GM10266 (cell line): ENCODE results near the gene UCP3.

Source experiments
- DNase-seq: peaks from one replicate; pipeline ENCODE4 v3.0.0; 2012; ENCODE audit errors: extremely low spot score
- TF ChIP-seq, protein P1 (sequence below): IDR thresholded peaks from 2 replicates; pipeline ENCODE4 v1.5.1; 2012; ENCODE audit warnings: mild to moderate bottlenecking, low read depth; ENCODE audit not compliant: control insufficient read depth, insufficient read depth; ENCODE audit errors: missing control alignments

UCP3 gene, protein sequence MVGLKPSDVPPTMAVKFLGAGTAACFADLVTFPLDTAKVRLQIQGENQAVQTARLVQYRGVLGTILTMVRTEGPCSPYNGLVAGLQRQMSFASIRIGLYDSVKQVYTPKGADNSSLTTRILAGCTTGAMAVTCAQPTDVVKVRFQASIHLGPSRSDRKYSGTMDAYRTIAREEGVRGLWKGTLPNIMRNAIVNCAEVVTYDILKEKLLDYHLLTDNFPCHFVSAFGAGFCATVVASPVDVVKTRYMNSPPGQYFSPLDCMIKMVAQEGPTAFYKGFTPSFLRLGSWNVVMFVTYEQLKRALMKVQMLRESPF

DNA sequence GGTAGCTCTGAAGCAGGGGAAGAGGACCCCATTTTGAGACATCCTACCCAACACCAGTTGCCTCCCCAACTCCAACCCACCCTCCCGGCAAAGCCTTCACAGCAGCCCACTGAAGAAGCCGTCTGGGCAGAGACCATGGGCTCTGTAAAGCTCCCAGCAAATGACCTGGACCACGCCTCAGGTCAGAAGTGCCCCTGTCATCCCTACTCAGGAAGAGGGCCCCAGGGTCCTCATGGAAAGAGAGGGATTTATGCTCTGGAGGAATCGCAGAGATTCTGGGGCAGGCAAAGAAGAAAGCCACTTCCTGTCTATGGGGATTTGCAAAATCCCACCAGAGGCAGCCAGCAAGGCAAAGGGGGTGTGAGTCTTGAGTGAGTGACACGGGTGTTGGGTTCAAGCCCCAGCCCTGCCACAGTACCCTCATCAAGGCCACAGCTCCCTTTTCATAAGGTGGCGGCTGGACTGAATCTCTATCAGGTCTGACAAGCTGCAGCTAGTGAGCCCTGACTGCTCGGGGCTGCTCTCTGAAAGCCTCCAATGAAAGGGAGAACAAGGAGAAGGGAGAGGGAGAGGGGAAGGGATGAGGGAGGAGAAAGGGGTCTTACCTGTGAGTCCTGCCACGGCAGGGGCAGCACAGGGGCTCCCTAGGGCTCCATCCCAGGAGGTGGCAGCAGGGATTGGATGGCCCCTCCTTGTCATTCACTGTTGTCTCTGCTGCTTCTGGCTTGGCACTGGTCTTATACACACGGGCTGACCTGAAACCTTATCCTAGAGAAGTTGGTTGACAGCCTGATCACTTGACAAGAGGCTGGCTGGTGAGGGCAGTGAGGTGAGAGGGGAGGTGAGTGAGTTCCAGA, at the start of gene UCP3:
Gene UCP3, minus strand, starts transcription at position 713 of the 857 bp plus-strand sequence. CDS start 2,043 bp downstream, outside the sequence.
- no peak for DNase-seq
- TF ChIP-seq, protein P1, sequence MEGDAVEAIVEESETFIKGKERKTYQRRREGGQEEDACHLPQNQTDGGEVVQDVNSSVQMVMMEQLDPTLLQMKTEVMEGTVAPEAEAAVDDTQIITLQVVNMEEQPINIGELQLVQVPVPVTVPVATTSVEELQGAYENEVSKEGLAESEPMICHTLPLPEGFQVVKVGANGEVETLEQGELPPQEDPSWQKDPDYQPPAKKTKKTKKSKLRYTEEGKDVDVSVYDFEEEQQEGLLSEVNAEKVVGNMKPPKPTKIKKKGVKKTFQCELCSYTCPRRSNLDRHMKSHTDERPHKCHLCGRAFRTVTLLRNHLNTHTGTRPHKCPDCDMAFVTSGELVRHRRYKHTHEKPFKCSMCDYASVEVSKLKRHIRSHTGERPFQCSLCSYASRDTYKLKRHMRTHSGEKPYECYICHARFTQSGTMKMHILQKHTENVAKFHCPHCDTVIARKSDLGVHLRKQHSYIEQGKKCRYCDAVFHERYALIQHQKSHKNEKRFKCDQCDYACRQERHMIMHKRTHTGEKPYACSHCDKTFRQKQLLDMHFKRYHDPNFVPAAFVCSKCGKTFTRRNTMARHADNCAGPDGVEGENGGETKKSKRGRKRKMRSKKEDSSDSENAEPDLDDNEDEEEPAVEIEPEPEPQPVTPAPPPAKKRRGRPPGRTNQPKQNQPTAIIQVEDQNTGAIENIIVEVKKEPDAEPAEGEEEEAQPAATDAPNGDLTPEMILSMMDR, result no peak

DNA sequence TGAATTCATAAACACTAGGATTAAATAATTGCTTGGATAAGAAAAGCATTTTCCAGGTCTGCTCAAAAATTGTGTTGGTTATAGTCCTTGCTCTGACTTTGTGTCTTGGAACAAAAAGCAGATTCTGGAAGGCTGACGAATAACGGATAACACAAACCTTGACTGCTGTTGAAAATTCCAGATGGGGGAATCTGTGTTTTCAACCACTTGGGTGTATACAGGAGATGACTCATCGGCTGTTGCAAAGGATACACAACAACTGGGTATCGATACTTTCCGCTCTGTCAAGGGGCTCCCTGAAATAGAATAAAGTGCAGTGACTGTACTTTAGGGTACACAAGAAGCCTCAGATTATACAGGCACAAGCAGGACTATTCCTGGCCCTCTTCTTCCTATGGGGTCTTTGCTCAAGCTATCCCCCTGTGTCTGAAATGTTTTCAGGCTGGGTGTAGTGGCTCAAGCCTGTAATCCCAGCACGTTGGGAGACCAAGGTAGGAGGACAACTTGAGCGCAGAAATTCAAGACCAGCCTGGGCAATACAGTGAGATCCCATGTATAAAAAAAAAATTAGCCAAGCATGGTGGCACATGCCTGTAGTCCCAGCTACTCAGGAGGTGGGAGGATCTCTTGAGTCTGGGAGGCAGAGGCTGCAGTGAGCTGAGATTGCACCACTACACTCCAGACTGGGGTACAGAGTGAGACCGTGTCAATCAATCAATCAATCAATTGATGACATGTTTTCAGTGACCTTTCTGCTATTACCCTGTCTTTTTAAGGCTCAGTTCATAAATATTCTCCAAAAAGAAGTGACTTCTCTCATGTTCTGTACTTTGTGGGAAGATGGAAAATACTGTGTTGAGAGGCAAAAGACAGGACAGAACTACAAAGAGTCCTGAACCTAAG, 48.6 kb upstream of the UCP3 start:
- no peak for DNase-seq
- TF ChIP-seq, protein P1, result no peak

DNA sequence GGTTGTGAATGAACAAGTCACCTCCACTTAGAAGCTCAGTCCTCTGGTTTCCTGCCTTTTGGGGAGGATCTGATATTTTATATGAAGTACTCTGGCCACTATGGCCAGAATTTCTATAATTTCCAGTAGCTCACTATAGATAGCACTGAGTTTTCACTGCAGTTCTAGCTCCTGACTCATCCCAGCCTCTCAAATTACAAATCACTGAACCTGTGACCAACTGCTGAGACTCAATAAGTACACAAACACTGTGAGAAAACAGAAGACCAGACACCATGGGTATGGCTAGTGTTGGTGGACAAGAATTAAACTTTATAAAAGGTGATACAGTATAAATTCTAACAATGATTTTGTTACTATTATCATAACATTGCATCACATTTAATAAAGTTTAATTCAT, 47.1 kb upstream of the UCP3 start:
- TF ChIP-seq, protein P1, result no peak
- no peak for DNase-seq

DNA sequence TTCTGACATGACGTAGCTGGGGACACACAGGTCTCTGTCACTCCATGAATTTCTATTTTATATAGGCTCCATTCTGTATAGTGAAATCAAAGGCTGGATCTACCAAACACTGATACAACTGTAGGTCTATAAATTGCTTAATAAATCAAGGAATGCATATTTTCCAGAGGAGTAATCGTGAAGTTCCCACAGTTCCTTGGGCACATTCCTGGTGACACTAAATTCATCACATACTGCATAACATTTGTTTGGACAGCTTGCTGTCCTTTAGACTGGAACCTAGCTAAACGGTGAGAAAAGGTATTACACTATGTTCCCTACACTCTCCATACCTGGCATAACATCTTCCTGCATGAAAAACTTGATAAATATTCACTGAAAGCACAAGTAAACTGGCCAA, 41.6 kb upstream of the UCP3 start:
- DNase-seq, result no peak
- TF ChIP-seq, protein P1, result no peak

DNA sequence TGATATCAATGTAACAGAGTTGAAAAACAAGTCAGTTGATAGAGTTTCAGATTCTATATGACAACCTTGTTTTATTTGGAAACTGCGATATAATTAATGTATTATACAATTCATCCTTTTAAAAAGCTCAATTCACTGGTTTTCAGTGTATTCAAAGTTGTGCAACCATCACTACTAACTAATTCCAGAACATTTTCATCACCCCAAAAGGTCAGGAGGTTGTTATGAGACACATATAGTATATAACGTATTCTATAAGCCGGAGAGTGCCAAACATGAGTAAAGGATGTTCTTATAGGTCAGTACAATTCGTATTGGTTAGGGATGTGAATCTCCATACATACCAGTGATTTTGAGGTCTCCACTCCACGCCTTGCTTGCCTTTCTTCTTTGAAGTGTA, 40.1 kb upstream of the UCP3 start:
- TF ChIP-seq, protein P1, result no peak
- DNase-seq, result no peak

DNA sequence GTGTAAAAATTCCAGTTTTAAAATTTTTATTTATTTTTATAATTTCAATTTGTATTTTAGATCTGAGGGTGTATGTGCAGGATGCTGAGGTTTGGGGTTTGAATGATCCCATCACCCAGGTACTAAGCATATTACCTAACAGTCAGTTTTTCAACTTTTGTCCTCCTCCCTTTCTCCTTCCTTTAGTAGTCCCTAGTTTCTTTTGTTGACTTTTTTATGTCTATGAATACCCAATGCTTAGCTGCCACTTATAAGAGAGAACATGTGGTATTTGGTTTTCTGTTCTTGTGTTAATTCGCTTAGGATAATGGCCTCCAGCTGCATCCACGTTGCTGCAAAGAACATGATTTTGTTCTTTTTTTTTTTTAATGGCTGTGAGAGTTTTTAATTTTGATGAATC, 35.7 kb upstream of the UCP3 start:
- no peak for DNase-seq
- TF ChIP-seq, protein P1, result no peak
